Measurements from ENCODE around the gene ALDH3B1.
A peak's percentile ranks its signal among the peaks of the same experiment; 100 is the strongest.

ALDH3B1 gene

GRCh38 chr11:68016904-68017817 lies 7.0 kb downstream of the ALDH3B1 start:
- DNase-seq (no peak), ATAC-seq (no peak)
- Mint-ChIP-seq H3K27ac (peak overlapping the region in 1 of 2 donors; percentile 38), H3K4me3 (no peak overlapping the region), H3K27me3 (no peaks in the 10 kb centered on the region), H3K4me1 (no peaks in the 10 kb centered on the region), H3K9me3 (no peaks in the 10 kb centered on the region)

GRCh38 chr11:68017980-68018729 lies 8.0 kb downstream of the ALDH3B1 start:
- DNase-seq (no peak), ATAC-seq (no peak)
- no peaks in the 10 kb centered on the region for H3K27me3 Mint-ChIP-seq
- H3K27ac Mint-ChIP-seq: no peak overlapping the region
- no peaks in the 10 kb centered on the region for H3K9me3 Mint-ChIP-seq
- H3K4me3 Mint-ChIP-seq: no peak overlapping the region
- H3K4me1 Mint-ChIP-seq: no peaks in the 10 kb centered on the region

DNA sequence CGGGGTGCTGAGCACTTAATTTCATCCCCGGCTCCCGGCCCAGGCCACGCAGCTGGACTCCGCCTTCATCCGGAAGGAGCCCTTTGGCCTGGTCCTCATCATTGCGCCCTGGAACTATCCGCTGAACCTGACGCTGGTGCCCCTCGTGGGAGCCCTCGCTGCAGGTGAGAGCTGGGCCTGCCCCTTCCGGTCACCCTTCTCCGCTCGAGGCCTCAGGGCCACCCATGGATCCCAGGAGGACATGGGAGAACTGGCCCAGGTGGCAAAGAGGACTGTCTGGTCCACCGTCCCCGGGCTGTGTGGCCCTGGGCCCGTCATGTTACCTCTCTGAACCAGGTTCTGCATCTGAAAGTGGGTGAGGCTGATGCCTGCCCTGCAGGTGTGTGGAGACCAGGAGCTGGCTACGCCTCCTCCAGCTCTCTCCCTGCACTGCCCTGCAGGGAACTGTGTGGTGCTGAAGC lies 8.6 kb downstream of the ALDH3B1 start:
- Mint-ChIP-seq H3K9me3 (no peaks in the 10 kb centered on the region), H3K27me3 (no peaks in the 10 kb centered on the region), H3K4me3 (no peak overlapping the region), H3K27ac (no peak overlapping the region), H3K4me1 (no peaks in the 10 kb centered on the region)
- no peak for ATAC-seq
- no peak for DNase-seq

DNA sequence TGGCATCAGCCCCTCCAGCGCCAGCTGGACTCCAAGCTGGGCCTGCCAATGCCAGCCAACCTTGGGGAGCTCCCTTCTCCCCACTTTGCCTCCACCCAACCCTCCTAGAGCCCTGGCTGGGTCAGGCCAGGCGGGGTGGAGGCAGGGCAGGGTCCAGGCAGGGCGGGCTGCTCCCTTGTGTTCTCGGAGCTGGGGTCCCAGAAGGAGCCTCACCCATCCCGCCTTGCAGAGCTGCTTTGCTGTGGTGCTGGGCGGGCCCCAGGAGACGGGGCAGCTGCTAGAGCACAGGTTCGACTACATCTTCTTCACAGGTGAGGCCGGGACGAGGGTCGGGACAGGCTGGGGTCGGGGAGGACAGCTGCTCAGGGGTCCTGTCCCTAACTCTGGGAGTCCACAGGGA lies 9.4 kb downstream of the ALDH3B1 start:
- H3K27me3 Mint-ChIP-seq: no peaks in the 10 kb centered on the region
- ATAC-seq: no peak
- DNase-seq: no peak
- no peak overlapping the region for H3K4me3 Mint-ChIP-seq
- H3K9me3 Mint-ChIP-seq: peaks cover 0 to 2% of the 10 kb centered on the region in 2 donors
- no peaks in the 10 kb centered on the region for H3K4me1 Mint-ChIP-seq
- no peak overlapping the region for H3K27ac Mint-ChIP-seq

DNA sequence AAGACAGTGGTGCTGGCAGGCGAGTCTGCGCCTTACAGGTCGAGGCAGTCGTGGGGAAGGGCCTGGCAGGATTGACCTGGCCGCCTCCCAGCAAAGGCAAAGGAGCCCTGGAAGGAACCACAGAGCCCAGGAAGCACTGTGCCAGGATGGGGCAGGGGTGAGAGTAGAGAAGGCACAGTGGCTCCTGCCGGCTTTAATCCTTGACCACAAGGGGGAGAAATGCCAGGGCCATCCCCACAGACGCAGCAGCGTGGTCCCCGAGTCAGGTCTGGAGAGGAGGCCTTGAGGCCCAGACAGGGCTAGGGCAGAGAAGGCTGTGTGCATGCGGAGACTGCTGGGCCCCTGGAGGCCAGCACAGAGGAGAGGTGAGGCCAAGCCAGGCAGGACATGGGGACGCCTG lies 10.4 kb downstream of the ALDH3B1 start:
- DNase-seq (no peak), ATAC-seq (no peak)
- H3K27me3 Mint-ChIP-seq: no peaks in the 10 kb centered on the region
- H3K4me1 Mint-ChIP-seq: peaks cover 4% of the 10 kb centered on the region
- H3K27ac Mint-ChIP-seq: no peak overlapping the region
- peaks cover 0 to 12% of the 10 kb centered on the region in 2 donors for H3K9me3 Mint-ChIP-seq
- no peak overlapping the region for H3K4me3 Mint-ChIP-seq

DNA sequence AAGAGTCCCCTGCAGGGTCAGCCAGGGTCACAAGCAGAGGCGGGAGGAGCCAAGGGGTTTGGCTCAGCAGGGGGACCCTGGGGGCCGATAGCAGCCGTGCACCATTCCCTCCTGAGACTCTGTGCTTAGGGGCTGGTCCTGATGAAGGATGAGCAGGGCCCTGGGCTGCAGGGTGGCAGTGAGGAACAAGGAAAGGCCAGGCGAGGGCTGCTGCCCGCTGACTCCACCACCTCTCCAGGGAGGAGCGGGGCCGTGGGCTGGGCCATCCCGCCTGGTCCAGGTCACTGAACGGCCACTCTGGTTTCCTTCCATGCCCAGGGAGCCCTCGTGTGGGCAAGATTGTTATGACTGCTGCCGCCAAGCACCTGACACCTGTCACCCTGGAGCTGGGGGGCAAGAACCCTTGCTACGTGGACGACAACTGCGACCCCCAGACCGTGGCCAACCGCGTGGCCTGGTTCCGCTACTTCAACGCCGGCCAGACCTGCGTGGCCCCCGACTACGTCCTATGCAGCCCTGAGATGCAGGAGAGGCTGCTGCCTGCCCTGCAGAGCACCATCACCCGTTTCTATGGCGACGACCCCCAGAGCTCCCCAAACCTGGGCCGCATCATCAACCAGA lies 11.2 kb downstream of the ALDH3B1 start:
- H3K27ac Mint-ChIP-seq: no peak overlapping the region
- H3K9me3 Mint-ChIP-seq: peaks cover 0 to 12% of the 10 kb centered on the region in 2 donors
- no peaks in the 10 kb centered on the region for H3K27me3 Mint-ChIP-seq
- H3K4me3 Mint-ChIP-seq: no peak overlapping the region
- ATAC-seq: no peak
- H3K4me1 Mint-ChIP-seq: peaks cover 7% of the 10 kb centered on the region
- DNase-seq: no peak

DNA sequence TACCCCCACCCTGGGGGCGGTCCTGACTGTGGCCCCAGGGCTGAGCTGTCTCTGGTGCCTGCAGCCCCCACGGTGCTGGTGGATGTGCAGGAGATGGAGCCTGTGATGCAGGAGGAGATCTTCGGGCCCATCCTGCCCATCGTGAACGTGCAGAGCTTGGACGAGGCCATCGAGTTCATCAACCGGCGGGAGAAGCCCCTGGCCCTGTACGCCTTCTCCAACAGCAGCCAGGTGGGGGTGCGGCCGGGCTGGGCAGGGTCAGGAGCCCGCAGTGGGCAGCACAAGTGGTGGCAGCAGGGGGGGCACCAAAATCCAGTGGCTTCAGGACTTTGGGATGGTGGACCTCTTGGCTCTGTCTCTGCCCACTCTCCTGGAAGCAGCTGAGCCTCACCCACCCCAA lies 12.4 kb downstream of the ALDH3B1 start:
- DNase-seq: no peak
- no peak for ATAC-seq
- peaks cover 13% of the 10 kb centered on the region for H3K4me1 Mint-ChIP-seq
- no peaks in the 10 kb centered on the region for H3K27me3 Mint-ChIP-seq
- H3K4me3 Mint-ChIP-seq: no peak overlapping the region
- peaks cover 0 to 12% of the 10 kb centered on the region in 2 donors for H3K9me3 Mint-ChIP-seq
- H3K27ac Mint-ChIP-seq: no peak overlapping the region

DNA sequence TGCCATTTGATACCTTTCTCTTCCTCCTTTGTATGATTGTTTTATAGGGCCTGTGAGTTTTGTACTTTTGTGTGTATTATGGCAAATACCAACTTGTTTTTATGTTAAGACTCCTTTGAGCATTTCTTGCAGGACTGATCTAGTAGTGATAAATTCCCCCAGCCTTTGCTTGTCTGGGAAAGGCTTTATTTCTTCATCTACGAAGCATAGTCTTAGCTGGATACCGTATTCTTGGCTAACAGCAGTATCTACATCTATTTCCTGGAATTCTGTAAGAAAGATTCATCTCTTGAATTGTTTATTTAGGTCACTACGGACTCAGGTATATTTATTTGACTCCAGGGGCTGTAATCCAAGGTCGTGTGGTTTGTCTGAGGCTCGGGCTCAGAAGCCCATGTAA lies 14.4 kb downstream of the ALDH3B1 start:
- Mint-ChIP-seq H3K4me1 (peaks cover 29% of the 10 kb centered on the region), H3K27ac (no peak overlapping the region), H3K9me3 (peaks cover 0 to 12% of the 10 kb centered on the region in 2 donors), H3K27me3 (no peaks in the 10 kb centered on the region), H3K4me3 (no peak overlapping the region)
- no peak for ATAC-seq
- DNase-seq: no peak

GRCh38 chr11:68025047-68025446 lies 14.9 kb downstream of the ALDH3B1 start:
- DNase-seq: no peak
- Mint-ChIP-seq H3K27ac (peak overlapping the region in 1 of 2 donors; percentile 30), H3K9me3 (peaks cover 0 to 12% of the 10 kb centered on the region in 2 donors), H3K4me1 (peaks cover 35% of the 10 kb centered on the region), H3K27me3 (no peaks in the 10 kb centered on the region), H3K4me3 (no peak overlapping the region)
- ATAC-seq: peak; percentile 44

GRCh38 chr11:68026391-68027105 lies 16.4 kb downstream of the ALDH3B1 start:
- ATAC-seq (no peak), DNase-seq (no peak)
- Mint-ChIP-seq H3K4me1 (peaks cover 49% of the 10 kb centered on the region), H3K27me3 (no peaks in the 10 kb centered on the region), H3K27ac (no peak overlapping the region), H3K4me3 (peak overlapping the region in 1 of 2 donors; percentile 21), H3K9me3 (peaks cover 0 to 12% of the 10 kb centered on the region in 2 donors)

GRCh38 chr11:68027667-68028066 lies 17.5 kb downstream of the ALDH3B1 start:
- peaks cover 54% of the 10 kb centered on the region for H3K4me1 Mint-ChIP-seq

DNA sequence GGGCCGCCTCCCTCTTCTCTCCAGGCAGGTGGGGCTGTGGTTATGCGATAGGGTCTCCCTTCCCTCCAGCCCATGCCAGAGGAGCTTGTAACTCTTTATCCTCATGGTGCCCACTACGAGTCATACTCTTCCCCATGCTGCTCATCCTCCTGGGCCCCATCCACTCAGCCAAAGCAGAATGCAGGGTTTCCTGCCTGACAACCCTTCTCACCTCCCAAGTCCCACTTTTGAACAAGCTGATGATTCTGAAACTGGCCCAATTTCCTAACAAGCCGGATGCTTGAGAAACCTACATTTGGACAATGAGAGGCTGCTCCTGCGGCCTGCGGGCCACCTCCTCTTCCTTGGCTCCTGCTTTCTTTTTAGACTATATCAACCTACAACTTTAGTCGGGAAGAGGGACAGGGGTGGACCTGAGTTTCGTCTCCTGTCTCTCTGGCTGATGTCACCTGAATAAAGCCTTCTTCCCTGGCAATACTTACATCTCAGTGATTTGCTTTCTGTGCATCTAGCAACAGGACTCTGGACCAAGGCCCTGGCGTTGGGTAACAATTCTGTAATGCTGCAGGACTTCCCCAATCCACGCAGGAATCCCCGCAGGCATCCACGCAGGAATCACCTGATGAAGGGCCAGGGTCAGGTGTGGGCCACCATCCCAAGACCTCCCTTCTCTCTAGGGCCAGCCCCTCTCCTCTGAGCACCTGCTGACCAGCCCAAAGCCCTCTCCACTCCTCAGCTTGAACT lies 18.8 kb downstream of the ALDH3B1 start:
- no peak for ATAC-seq
- H3K9me3 Mint-ChIP-seq: peaks cover 0 to 12% of the 10 kb centered on the region in 2 donors
- peaks cover 54% of the 10 kb centered on the region for H3K4me1 Mint-ChIP-seq
- no peaks in the 10 kb centered on the region for H3K27me3 Mint-ChIP-seq
- no peak overlapping the region for H3K27ac Mint-ChIP-seq
- no peak for DNase-seq
- peak overlapping the region; percentile 93 to 97 for H3K4me3 Mint-ChIP-seq

More at GRCh38 chr11:68027667-68028066, 17.5 kb downstream of the ALDH3B1 start:
- ATAC-seq (no peak), DNase-seq (no peak)
- Mint-ChIP-seq H3K4me3 (no peak overlapping the region), H3K9me3 (peaks cover 0 to 12% of the 10 kb centered on the region in 2 donors), H3K27me3 (no peaks in the 10 kb centered on the region), H3K27ac (no peak overlapping the region)

GRCh38 chr11:68030318-68031143 lies 20.4 kb downstream of the ALDH3B1 start, which contains the start of gene NDUFS8:
TSS of gene NDUFS8 (plus strand) at chr11:68030681. CDS start at chr11:68032152, 1,471 bp downstream.
- no peaks in the 10 kb centered on the region for H3K27me3 Mint-ChIP-seq
- peak; percentile 97 for ATAC-seq
- H3K4me1 Mint-ChIP-seq: peaks cover 50% of the 10 kb centered on the region

GRCh38 chr11:68031144-68031464 lies 21.0 kb downstream of the ALDH3B1 start:
- ATAC-seq: peak; percentile 1
- H3K4me1 Mint-ChIP-seq: peaks cover 52% of the 10 kb centered on the region
- no peaks in the 10 kb centered on the region for H3K27me3 Mint-ChIP-seq
- H3K9me3 Mint-ChIP-seq: no peaks in the 10 kb centered on the region
- no peak for DNase-seq
- H3K4me3 Mint-ChIP-seq: peak overlapping the region; percentile 93 to 97
- H3K27ac Mint-ChIP-seq: peak overlapping the region; percentile 97 to 99

More at GRCh38 chr11:68030318-68031143, 20.4 kb downstream of the ALDH3B1 start, which contains the start of gene NDUFS8:
- H3K4me3 Mint-ChIP-seq: peak within 1 kb of the TSS; percentile 93 to 97
- no peaks in the 10 kb centered on the region for H3K9me3 Mint-ChIP-seq
- peak; percentile 91 to 96 for DNase-seq
- peak within 1 kb of the TSS; percentile 97 to 99 for H3K27ac Mint-ChIP-seq

Data from stimulated activated naive CD8-positive, alpha-beta T cell treated with anti-CD3 and anti-CD28 coated beads, Interleukin-15, amount 100 ng/mL, for 72 hours (primary cell).